ENCODE results near the gene KRTAP10-2.
"Not testable (repeated sequence)": the region's sequence is repeated elsewhere in the genome, so short reads cannot be mapped to it uniquely, and the experiment has no call there.

Gene KRTAP10-2

DNA sequence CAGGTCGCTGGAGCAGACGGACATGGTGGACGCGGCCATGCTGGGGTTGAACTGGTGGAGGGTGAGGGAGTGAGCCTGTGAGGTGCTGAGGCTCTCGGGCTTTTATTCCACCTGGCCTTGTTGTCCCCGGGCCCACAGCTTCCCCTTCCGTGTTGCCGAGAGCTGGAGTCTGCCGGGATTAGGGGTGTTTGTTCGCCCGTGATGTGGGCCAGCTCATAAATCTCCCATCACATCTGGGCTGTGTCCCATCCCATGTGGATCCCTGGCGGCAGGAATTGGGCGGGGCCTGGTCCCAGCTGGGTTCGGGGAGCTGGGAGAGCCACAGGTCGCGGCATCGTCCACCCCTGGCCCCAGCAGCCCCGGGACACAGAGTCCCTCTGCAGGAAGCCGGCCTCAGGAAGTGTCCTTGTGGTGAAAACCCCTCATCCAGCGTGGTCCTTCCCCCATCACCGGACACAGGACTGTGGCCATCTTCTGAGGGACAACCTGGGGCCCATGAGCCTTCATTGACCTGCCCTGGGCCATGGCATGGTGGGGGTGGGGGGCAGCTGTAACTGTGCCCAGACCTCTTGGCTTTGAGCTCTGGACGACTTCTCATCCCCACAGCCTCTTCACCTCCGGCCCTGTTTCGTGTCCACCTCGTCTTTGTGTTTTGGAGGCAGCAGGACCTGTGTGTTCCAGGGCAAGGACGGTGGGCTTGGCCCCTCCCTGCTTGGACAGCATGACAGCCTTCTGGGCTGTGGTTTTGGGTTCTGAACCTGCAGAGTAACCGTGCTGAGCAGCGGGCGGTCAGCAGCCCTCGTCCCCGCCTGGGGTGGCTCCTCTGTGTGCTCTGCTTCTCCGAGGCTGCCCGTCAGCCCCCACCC is 41.4 kb upstream of the KRTAP10-2 start, which contains the start of gene KRTAP10-6:
Gene KRTAP10-6, minus strand, starts transcription at position 60 of the 866 bp plus-strand sequence. Its CDS starts 21 bp downstream, at position 39.
- TF ChIP-seq ZNF362 (tag by site-specific recombination; IDR thresholded peaks at IDR 0.05) (no peak), ZNF660 (tag by site-specific recombination; IDR thresholded peaks at IDR 0.05) (no peak), ZBTB1 (tag by site-specific recombination; IDR thresholded peaks at IDR 0.05) (no peak), ZNF433 (tag by site-specific recombination; IDR thresholded peaks at IDR 0.05; ENCODE audit: low read depth) (no peak), ZNF600 (tag by site-specific recombination; IDR thresholded peaks at IDR 0.05) (no peak), ATF2 (tag by site-specific recombination; IDR thresholded peaks at IDR 0.05; ENCODE audit: low read depth) (no peak), REPIN1 (tag by site-specific recombination; IDR thresholded peaks at IDR 0.05; ENCODE audit: low read depth) (no peak), ZNF157 (tag by site-specific recombination; IDR thresholded peaks at IDR 0.05) (no peak), SALL2 (tag by site-specific recombination; IDR thresholded peaks at IDR 0.05; ENCODE audit: borderline replicate concordance) (no peak), SCRT2 (tag by site-specific recombination; IDR thresholded peaks at IDR 0.05) (no peak), ZNF266 (tag by site-specific recombination; IDR thresholded peaks at IDR 0.05; ENCODE audit: low read depth) (no peak), SETDB1 (IDR thresholded peaks at IDR 0.05; ENCODE audit: insufficient read length, low read length) (no peak), ZXDB (tag by site-specific recombination; IDR thresholded peaks at IDR 0.05) (no peak)
- TF ChIP-seq, protein P1, sequence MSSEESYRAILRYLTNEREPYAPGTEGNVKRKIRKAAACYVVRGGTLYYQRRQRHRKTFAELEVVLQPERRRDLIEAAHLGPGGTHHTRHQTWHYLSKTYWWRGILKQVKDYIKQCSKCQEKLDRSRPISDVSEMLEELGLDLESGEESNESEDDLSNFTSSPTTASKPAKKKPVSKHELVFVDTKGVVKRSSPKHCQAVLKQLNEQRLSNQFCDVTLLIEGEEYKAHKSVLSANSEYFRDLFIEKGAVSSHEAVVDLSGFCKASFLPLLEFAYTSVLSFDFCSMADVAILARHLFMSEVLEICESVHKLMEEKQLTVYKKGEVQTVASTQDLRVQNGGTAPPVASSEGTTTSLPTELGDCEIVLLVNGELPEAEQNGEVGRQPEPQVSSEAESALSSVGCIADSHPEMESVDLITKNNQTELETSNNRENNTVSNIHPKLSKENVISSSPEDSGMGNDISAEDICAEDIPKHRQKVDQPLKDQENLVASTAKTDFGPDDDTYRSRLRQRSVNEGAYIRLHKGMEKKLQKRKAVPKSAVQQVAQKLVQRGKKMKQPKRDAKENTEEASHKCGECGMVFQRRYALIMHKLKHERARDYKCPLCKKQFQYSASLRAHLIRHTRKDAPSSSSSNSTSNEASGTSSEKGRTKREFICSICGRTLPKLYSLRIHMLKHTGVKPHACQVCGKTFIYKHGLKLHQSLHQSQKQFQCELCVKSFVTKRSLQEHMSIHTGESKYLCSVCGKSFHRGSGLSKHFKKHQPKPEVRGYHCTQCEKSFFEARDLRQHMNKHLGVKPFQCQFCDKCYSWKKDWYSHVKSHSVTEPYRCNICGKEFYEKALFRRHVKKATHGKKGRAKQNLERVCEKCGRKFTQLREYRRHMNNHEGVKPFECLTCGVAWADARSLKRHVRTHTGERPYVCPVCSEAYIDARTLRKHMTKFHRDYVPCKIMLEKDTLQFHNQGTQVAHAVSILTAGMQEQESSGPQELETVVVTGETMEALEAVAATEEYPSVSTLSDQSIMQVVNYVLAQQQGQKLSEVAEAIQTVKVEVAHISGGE (tag by site-specific recombination; conservative IDR thresholded peaks at IDR 0.05; ENCODE audit: low read depth), result no peak
- no peak within 1 kb of the TSS for H3K27ac ChIP-seq (ENCODE audit: extremely low read depth, low read depth, low read length)
- H3K9me3 ChIP-seq (ENCODE audit: control insufficient read depth, insufficient read depth, low read depth, low read length), result no peaks in the 10 kb centered on the region
- H3K4me3 ChIP-seq (ENCODE audit: low read depth, low read length), result no peak within 1 kb of the TSS
- no peaks in the 10 kb centered on the region for H3K4me1 ChIP-seq (ENCODE audit: control insufficient read depth, insufficient read depth, low read length)
- CTCF ChIA-PET, result no interaction called here
- POLR2A ChIA-PET, result no interaction called here
- no peaks in the 10 kb centered on the region for H3K36me3 ChIP-seq (ENCODE audit: control insufficient read depth in 2 of 2, insufficient read depth in 1 of 2, low read length in 2 of 2)

- H3K4me3 ChIP-seq (ENCODE audit: low read depth, low read length); POLR2A ChIA-PET; H3K36me3 ChIP-seq (ENCODE audit: control insufficient read depth in 2 of 2, insufficient read depth in 1 of 2, low read length in 2 of 2); H3K27ac ChIP-seq (ENCODE audit: extremely low read depth, low read depth, low read length); H3K4me1 ChIP-seq (ENCODE audit: control insufficient read depth, insufficient read depth, low read length); H3K9me3 ChIP-seq (ENCODE audit: control insufficient read depth, insufficient read depth, low read depth, low read length): not testable (repeated sequence)
- CTCF ChIA-PET, result interaction anchor here (0.6 kb wide), 2 partner anchors 13 to 82 kb away, joined by 3 read pairs; no protein-coding TSS in a partner anchor
Measured at GRCh38 chr21:44591801-44592130, 40.5 kb upstream of the KRTAP10-2 start.

DNA sequence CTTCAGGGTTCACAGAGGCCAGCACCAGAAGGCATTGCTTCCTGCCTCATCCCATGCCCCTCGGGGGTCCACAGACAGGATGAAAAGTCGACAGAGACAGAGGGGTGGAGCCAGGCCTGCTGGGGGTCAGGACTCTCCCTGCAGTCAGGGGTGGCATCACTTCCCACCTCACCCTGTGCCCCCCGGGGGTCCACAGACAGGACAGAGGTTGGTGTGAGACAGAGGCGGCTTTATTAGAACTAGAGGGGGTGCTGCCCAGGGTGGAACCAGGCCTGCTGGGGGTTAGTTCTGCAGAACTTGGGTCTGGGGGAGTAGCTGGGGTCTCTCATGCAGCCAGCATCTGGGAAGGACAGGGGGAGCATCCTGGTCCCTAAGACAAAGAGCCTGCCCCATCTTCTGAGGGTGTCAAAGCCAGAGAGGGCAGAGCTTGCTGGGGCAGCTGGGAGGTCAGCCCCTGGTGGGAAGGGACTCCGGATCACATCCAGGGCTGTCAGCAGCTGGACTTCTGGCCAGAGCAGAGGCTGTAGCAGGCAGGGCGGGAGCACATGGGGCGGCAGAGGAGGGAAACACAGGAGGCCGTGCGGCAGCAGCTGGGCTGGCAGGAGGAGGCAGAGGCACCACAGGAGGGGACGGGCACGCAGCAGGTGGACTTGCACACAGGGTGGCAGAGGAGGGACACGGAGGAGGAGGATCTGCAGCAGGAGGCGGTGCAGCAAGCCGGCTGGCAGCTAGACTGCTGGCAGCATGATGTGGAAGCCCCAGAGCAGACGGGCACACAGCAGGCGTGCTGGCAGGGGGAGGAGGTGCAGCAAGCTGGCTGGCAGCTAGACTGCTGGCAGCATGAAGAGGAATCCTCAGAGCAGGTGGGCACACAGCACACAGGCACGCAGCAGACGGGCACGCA is 39.8 kb upstream of the KRTAP10-2 start:
- H3K27ac ChIP-seq (ENCODE audit: extremely low read depth, low read depth, low read length); H3K4me3 ChIP-seq (ENCODE audit: low read depth, low read length); H3K9me3 ChIP-seq (ENCODE audit: control insufficient read depth, insufficient read depth, low read depth, low read length); H3K36me3 ChIP-seq (ENCODE audit: control insufficient read depth in 2 of 2, insufficient read depth in 1 of 2, low read length in 2 of 2); POLR2A ChIA-PET; H3K4me1 ChIP-seq (ENCODE audit: control insufficient read depth, insufficient read depth, low read length): not testable (repeated sequence)
- CTCF ChIA-PET, result interaction anchor here (0.6 kb wide), 2 partner anchors 14 to 81 kb away, joined by 3 read pairs; no protein-coding TSS in a partner anchor

Data from HEK293 (cell line).